Effector memory CD8-positive, alpha-beta T cell (primary cell): Measurements from ENCODE around the gene PLEKHA5.

ENCODE experiments used
- ATAC-seq: fragments of 150-1000 bp; cut with Tn5 transposase; replicated peaks from 2 replicates; pipeline ENCODE4 v1.10.0; 2021; ENCODE audit warnings: mild to moderate bottlenecking, moderate library complexity
- DNase-seq, 3 experiments: peaks; one replicate each; pipeline ENCODE4 v3.0.0; 2021
- H3K27ac Mint-ChIP-seq, 2 donors: one replicate each; pipeline ENCODE4 v1.8.0; 2022; ENCODE audit warnings: mild to moderate bottlenecking in 2 of 2, mixed read lengths in 2 of 2, moderate library complexity in 2 of 2
- H3K27me3 Mint-ChIP-seq, 2 donors: one replicate each; pipeline ENCODE4 v1.8.0; 2022; ENCODE audit warnings: mixed read lengths in 2 of 2
- H3K36me3 Mint-ChIP-seq: one replicate; pipeline ENCODE4 v1.8.0; 2022; ENCODE audit warnings: mild to moderate bottlenecking, moderate library complexity, mixed read lengths; ENCODE audit not compliant: insufficient read depth
- H3K4me1 Mint-ChIP-seq, 2 donors: one replicate each; pipeline ENCODE4 v1.8.0; 2022; ENCODE audit warnings: low read depth in 2 of 2, mixed read lengths in 2 of 2
- H3K4me3 Mint-ChIP-seq, 2 donors: one replicate each; pipeline ENCODE4 v1.8.0; 2022; ENCODE audit warnings: mild to moderate bottlenecking in 2 of 2, mixed read lengths in 2 of 2, moderate library complexity in 2 of 2
- H3K9me3 Mint-ChIP-seq, 2 donors: one replicate each; pipeline ENCODE4 v1.8.0; 2022; ENCODE audit warnings: mixed read lengths in 2 of 2

PLEKHA5 gene

GRCh38 chr12:19113464-19113863, 16.1 kb upstream of the PLEKHA5 start:
- Mint-ChIP-seq H3K27ac (no peak overlapping the region), H3K36me3 (peaks cover under 1% of the 10 kb centered on the region), H3K4me1 (peaks cover 0 to 1% of the 10 kb centered on the region in 2 donors), H3K4me3 (no peak overlapping the region), H3K9me3 (no peaks in the 10 kb centered on the region), H3K27me3 (peaks cover 9 to 12% of the 10 kb centered on the region in 2 donors)
- ATAC-seq (no peak), DNase-seq (no peak)

DNA sequence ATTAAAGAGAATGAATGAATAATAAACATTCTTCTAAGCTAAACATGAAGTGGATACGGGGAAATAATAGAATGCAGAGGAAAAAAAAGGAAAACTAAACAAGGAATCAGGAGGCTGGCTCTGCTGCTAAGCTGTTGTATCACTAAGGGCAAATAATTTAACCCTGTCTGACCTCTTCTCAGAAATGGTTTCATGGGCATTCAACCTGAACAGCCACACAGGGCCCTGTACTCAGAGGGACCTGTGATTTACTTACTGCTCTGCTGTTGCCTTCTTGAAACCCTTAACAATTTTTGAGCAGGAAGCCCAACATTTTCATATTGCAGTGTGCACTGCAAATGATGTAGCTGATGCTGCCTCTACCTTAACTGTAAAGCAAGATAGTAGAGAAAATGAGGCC, 14.2 kb upstream of the PLEKHA5 start:
- H3K4me3 Mint-ChIP-seq = no peak overlapping the region
- no peaks in the 10 kb centered on the region for H3K9me3 Mint-ChIP-seq
- ATAC-seq (no peak), DNase-seq (no peak)
- peaks cover 0 to 1% of the 10 kb centered on the region in 2 donors for H3K4me1 Mint-ChIP-seq
- H3K36me3 Mint-ChIP-seq = no peaks in the 10 kb centered on the region
- H3K27ac Mint-ChIP-seq = no peak overlapping the region
- H3K27me3 Mint-ChIP-seq = peaks cover 5 to 8% of the 10 kb centered on the region in 2 donors

DNA sequence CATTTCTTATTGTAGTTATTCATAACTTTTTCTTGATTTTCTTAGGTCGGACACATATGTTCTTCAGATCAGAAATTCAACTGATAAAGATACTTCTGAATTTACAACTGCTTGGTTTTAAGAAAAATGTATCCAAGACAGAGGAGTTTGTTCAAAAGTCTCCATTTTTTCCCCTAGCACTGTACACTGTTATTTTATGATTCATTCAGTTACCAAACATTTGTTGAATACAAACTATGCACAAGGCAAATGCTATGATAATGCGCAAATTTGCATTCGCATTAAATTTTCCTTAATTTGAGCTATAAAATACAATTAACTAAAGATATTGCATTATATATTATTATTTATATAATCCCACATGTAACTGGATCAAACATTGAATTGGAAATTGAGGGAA, 10.1 kb upstream of the PLEKHA5 start:
- Mint-ChIP-seq H3K4me3 (no peak overlapping the region), H3K4me1 (no peaks in the 10 kb centered on the region), H3K9me3 (no peaks in the 10 kb centered on the region), H3K27me3 (peaks cover 0 to 5% of the 10 kb centered on the region in 2 donors), H3K27ac (no peak overlapping the region), H3K36me3 (no peaks in the 10 kb centered on the region)
- ATAC-seq = no peak
- no peak for DNase-seq

DNA sequence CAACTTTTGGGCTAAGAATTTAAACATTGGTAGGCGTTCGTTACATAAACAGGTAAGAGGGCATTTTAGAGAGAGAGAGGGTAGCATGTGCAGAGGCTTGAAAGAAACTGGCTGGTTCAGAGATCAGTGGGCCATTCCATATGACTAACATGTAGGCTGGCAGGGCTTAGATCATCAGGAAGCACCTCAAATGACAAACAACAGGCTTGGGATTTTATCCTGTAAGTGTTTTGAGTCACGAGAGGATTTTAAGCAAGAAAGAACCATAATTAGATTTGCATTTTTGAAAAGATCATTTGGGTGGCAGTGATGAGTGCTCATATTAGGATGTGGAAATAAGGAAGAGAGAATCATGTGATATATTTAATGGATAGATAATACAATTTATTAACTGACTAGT, 8.7 kb upstream of the PLEKHA5 start:
- DNase-seq = no peak
- H3K36me3 Mint-ChIP-seq = no peaks in the 10 kb centered on the region
- no peak overlapping the region for H3K4me3 Mint-ChIP-seq
- no peaks in the 10 kb centered on the region for H3K9me3 Mint-ChIP-seq
- H3K27me3 Mint-ChIP-seq = peaks cover 0 to 5% of the 10 kb centered on the region in 2 donors
- H3K27ac Mint-ChIP-seq = no peak overlapping the region
- no peaks in the 10 kb centered on the region for H3K4me1 Mint-ChIP-seq
- no peak for ATAC-seq

GRCh38 chr12:19121449-19122018, 8.0 kb upstream of the PLEKHA5 start:
- no peaks in the 10 kb centered on the region for H3K4me1 Mint-ChIP-seq
- no peaks in the 10 kb centered on the region for H3K9me3 Mint-ChIP-seq
- H3K4me3 Mint-ChIP-seq = no peak overlapping the region
- DNase-seq (no peak), ATAC-seq (no peak)
- no peaks in the 10 kb centered on the region for H3K36me3 Mint-ChIP-seq
- H3K27me3 Mint-ChIP-seq = peaks cover 0 to 5% of the 10 kb centered on the region in 2 donors
- no peak overlapping the region for H3K27ac Mint-ChIP-seq

DNA sequence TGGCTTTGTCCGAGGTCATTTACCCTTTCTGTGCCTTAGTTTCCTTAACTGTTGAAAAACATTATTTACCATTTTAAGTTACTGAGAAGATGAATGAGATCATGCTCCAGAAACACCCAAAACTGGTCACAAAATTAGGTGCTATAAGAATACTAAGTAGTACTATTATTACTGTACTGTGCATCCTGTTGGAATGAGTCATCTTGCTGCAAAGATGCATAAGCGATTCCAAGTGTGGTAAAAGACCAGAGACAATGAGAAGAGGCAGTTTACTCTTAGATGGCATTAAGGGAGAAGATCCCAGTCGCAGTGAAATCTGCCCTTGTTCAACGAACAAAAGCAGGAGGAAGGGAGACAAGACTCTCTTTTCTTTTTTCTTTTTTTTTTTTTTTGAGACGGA, 4.2 kb upstream of the PLEKHA5 start:
- Mint-ChIP-seq H3K27ac (no peak overlapping the region), H3K36me3 (peaks cover 3% of the 10 kb centered on the region), H3K27me3 (no peaks in the 10 kb centered on the region), H3K4me3 (peak overlapping the region; percentile 21 to 29), H3K9me3 (peaks cover 9 to 14% of the 10 kb centered on the region in 2 donors), H3K4me1 (peaks cover 0 to 4% of the 10 kb centered on the region in 2 donors)
- no peak for ATAC-seq
- no peak for DNase-seq

DNA sequence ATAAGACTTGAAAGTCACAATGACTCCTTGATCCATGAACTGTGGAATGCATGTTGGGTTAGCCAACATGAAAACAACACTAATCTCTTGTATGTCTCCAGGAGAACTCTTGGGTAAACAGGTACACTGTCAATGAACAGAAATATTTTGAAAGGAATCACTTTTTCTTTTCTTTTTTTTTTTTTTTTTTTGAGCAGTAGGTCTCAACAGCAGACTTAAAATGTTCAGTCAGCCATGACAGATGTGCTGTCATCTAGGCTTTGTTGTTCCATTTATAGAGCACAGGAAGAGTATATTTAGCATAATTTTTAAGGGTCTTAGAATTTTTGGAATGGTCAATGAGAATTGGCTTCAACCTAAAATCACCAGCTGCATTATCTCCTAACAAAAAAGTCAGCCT, 2.3 kb upstream of the PLEKHA5 start:
- no peak overlapping the region for H3K27ac Mint-ChIP-seq
- DNase-seq = no peak
- H3K4me3 Mint-ChIP-seq = no peak overlapping the region
- ATAC-seq = no peak
- peaks cover 3% of the 10 kb centered on the region for H3K36me3 Mint-ChIP-seq
- H3K9me3 Mint-ChIP-seq = peaks cover 9 to 14% of the 10 kb centered on the region in 2 donors
- no peaks in the 10 kb centered on the region for H3K27me3 Mint-ChIP-seq
- peaks cover 15 to 18% of the 10 kb centered on the region in 2 donors for H3K4me1 Mint-ChIP-seq

GRCh38 chr12:19128485-19128884, 1.0 kb upstream of the PLEKHA5 start:
- no peak for ATAC-seq
- Mint-ChIP-seq H3K4me3 (peak overlapping the region; percentile 91 to 95), H3K4me1 (peaks cover 15 to 18% of the 10 kb centered on the region in 2 donors), H3K36me3 (peaks cover 3% of the 10 kb centered on the region), H3K9me3 (peaks cover 9 to 14% of the 10 kb centered on the region in 2 donors), H3K27me3 (no peaks in the 10 kb centered on the region), H3K27ac (peak overlapping the region; percentile 67 to 89)
- DNase-seq = no peak

DNA sequence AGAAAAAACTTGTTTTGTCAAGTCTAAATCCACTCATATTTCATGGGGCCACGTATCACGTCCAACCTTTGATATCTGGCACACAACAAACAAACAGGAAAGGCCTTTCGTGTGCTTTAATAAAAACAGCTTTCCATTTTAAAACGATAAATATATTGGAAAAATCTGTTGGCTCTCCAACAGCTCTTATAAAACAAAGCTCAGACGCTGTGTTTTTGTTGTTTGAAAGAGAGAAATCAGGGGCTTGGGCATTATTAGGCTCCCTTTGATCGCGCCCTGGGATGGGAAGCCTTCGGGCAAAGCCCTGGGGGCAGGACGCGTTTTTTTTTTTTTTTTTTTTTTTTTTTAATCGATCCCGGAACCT, 429 bp upstream of the PLEKHA5 start:
- ATAC-seq (no peak), DNase-seq (no peak)
- Mint-ChIP-seq H3K4me3 (peak overlapping the region; percentile 91 to 95), H3K9me3 (peaks cover 9 to 14% of the 10 kb centered on the region in 2 donors), H3K27me3 (no peaks in the 10 kb centered on the region), H3K27ac (peak overlapping the region; percentile 67 to 89), H3K4me1 (peaks cover 15 to 18% of the 10 kb centered on the region in 2 donors), H3K36me3 (peaks cover 3% of the 10 kb centered on the region)

- peaks cover 3% of the 10 kb centered on the region for H3K36me3 Mint-ChIP-seq
- peaks cover 9 to 14% of the 10 kb centered on the region in 2 donors for H3K9me3 Mint-ChIP-seq
- H3K4me3 Mint-ChIP-seq = peak overlapping the region; percentile 91 to 95
- peaks cover 15 to 21% of the 10 kb centered on the region in 2 donors for H3K4me1 Mint-ChIP-seq
- peak overlapping the region; percentile 67 to 89 for H3K27ac Mint-ChIP-seq
- DNase-seq = peak in 1 of 3 experiments; percentile 19
- H3K27me3 Mint-ChIP-seq = no peaks in the 10 kb centered on the region
- peak; percentile 7 for ATAC-seq
These were observed 891 bp downstream of the PLEKHA5 start for GRCh38 chr12:19130224-19131024.

DNA sequence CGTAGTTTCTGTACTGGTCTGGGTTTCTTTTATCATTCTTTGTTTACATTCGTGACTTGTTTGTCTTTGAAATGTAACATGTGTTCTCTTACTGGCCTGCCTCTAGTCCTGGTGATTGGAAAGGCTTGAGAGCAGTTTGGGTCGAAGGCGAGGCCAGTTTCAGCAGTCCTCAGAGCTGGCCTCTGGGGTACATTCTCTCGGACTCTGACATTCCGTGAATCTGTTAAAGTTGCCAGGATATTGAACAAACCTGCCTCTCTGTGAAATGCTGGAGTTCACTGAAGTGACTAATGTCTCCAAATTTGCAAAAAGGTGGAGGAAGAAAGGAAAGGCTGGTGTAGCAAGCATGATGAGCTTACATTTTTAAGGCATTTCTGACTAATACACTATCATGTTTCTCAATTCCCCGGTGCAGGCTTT, 1.5 kb downstream of the PLEKHA5 start:
- no peak for ATAC-seq
- peak overlapping the region; percentile 67 to 89 for H3K27ac Mint-ChIP-seq
- peaks cover 3% of the 10 kb centered on the region for H3K36me3 Mint-ChIP-seq
- H3K9me3 Mint-ChIP-seq = peaks cover 9 to 14% of the 10 kb centered on the region in 2 donors
- H3K4me1 Mint-ChIP-seq = peaks cover 15 to 21% of the 10 kb centered on the region in 2 donors
- no peak for DNase-seq
- H3K27me3 Mint-ChIP-seq = no peaks in the 10 kb centered on the region
- peak overlapping the region; percentile 91 to 95 for H3K4me3 Mint-ChIP-seq

GRCh38 chr12:19138551-19138950, 9.0 kb downstream of the PLEKHA5 start:
- Mint-ChIP-seq H3K36me3 (no peaks in the 10 kb centered on the region), H3K4me1 (peaks cover 9 to 20% of the 10 kb centered on the region in 2 donors), H3K4me3 (no peak overlapping the region), H3K27me3 (no peaks in the 10 kb centered on the region), H3K27ac (peak overlapping the region in 1 of 2 donors; percentile 27), H3K9me3 (no peaks in the 10 kb centered on the region)
- no peak for DNase-seq
- ATAC-seq = no peak

DNA sequence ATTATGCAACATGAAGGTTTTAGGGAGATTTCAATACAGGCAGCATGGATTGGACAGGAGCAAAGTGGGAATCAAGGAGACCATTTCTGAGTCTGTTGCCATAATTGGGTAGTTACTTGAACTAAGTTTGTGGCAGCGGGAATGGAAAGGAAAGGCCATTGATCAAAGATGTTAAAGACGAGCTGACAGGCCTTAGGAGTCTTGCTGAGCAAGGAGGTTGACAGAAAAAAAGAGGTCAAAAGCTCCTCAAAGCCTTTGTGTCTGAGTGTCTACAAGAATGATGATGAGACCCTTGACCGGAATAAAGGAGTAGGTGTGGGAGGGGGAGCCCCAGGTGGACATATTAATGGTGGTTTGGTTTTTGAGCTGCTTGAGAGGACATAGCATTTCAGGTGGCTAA, 9.4 kb downstream of the PLEKHA5 start:
- no peaks in the 10 kb centered on the region for H3K36me3 Mint-ChIP-seq
- peaks cover 9 to 20% of the 10 kb centered on the region in 2 donors for H3K4me1 Mint-ChIP-seq
- no peaks in the 10 kb centered on the region for H3K9me3 Mint-ChIP-seq

GRCh38 chr12:19139615-19140194, 10.2 kb downstream of the PLEKHA5 start:
- Mint-ChIP-seq H3K36me3 (no peaks in the 10 kb centered on the region), H3K4me1 (peaks cover 9 to 17% of the 10 kb centered on the region in 2 donors), H3K27me3 (no peaks in the 10 kb centered on the region), H3K4me3 (no peak overlapping the region), H3K27ac (no peak overlapping the region), H3K9me3 (no peaks in the 10 kb centered on the region)
- DNase-seq = no peak
- ATAC-seq = no peak

More for the DNA sequence above, 9.4 kb downstream of the PLEKHA5 start:
- ATAC-seq (no peak), DNase-seq (no peak)
- Mint-ChIP-seq H3K27ac (peak overlapping the region in 1 of 2 donors; percentile 27), H3K27me3 (no peaks in the 10 kb centered on the region), H3K4me3 (no peak overlapping the region)
